GM12878 (cell line): ENCODE data around the gene MEF2D. TPM values are rescaled to one million over a fixed set of nuclear protein-coding genes. Genes with fewer than 3 reads are reported as not detected.

Experiments used
- ATAC-seq: fragments of 200-7000 bp; cut with Tn5 transposase; 3 replicates; pipeline ENCODE4 v1.9.1; 2020; ENCODE audit warnings: mild to moderate bottlenecking, moderate library complexity
- BruUV-seq: library from RNA; stranded (reverse); fragments of 400-500 nt; replicated peaks from 2 replicates; lab custom pipeline; 2021; lab: Mats Ljungman, UMichigan
- CTCF ChIA-PET: fragments of 300-600 bp; sonication (Branson Sonifier 250); formaldehyde crosslinking; extraction: SDS; loops from one replicate; lab custom pipeline; 2021; ENCODE audit warnings: inconsistent platforms; lab: Yijun Ruan, JAX
- POLR2A ChIA-PET: fragments of 350-600 bp; formaldehyde crosslinking; extraction: SDS; loops from one replicate; lab custom pipeline; 2021; ENCODE audit warnings: inconsistent platforms; lab: Charles Lee
- RAD21 ChIA-PET: fragments of 300-600 bp; sonication (Branson Sonifier 250); formaldehyde crosslinking; loops from one replicate; lab custom pipeline; 2023; ENCODE audit warnings: antibody characterized with exemption; ENCODE audit not compliant: unreplicated experiment; lab: Charles Lee
- SMC1A ChIA-PET: fragments of 300-600 bp; sonication (Branson Sonifier 250); formaldehyde crosslinking; loops from one replicate; lab custom pipeline; 2023; ENCODE audit not compliant: unreplicated experiment, uncharacterized antibody; lab: Charles Lee
- DNase-seq: peaks from one replicate; pipeline ENCODE4 v3.0.0-alpha.2; 2011; ENCODE audit warnings: low read depth, low spot score
- FAIRE-seq: peaks from 3 replicates; lab custom pipeline; 2011; peaks lifted over from hg19 to GRCh38; lab: Jason Lieb, UNC
- H2AFZ ChIP-seq: 2 replicates; pipeline ENCODE4 v1.6.0; 2011; ENCODE audit warnings: low read depth, low read length, control low read depth; ENCODE audit not compliant: control insufficient read depth
- H3K27ac ChIP-seq: 2 replicates; pipeline ENCODE4 v1.5.1; 2011; ENCODE audit warnings: control low read depth; ENCODE audit not compliant: control insufficient read depth, insufficient read depth
- H3K27me3 ChIP-seq, 2 experiments: replicated peaks in 1 of 2; 2 replicates each; pipeline versions ENCODE4 v1.6.0 to v1.6.1; 2011; ENCODE audit warnings: low read length in 1 of 2; ENCODE audit not compliant: control insufficient read depth in 2 of 2, insufficient read depth in 2 of 2
- H3K36me3 ChIP-seq, 2 experiments: 2 replicates each; pipeline ENCODE4 v1.5.1; 2011; ENCODE audit warnings: low read length in 1 of 2; ENCODE audit not compliant: control insufficient read depth in 2 of 2, insufficient read depth in 2 of 2
- H3K4me1 ChIP-seq: 2 replicates; pipeline ENCODE4 v1.6.1; 2011; ENCODE audit warnings: mild to moderate bottlenecking, low read length, moderate library complexity, mixed read lengths; ENCODE audit not compliant: control insufficient read depth, insufficient read depth
- H3K4me2 ChIP-seq: 2 replicates; pipeline ENCODE4 v1.6.0; 2011; ENCODE audit warnings: control low read depth; ENCODE audit not compliant: control insufficient read depth, insufficient read depth
- H3K4me3 ChIP-seq: fragments of 200-600 bp; sonication (generic); 2 replicates; pipeline ENCODE4 v1.5.1; 2016
- H3K79me2 ChIP-seq: 2 replicates; pipeline ENCODE4 v1.6.0; 2011; ENCODE audit warnings: low read length; ENCODE audit not compliant: control insufficient read depth, insufficient read depth
- H3K9ac ChIP-seq: 2 replicates; pipeline ENCODE4 v1.8.0; 2011; ENCODE audit warnings: low read length, control low read depth, mixed read lengths; ENCODE audit not compliant: control insufficient read depth, insufficient read depth
- H3K9me3 ChIP-seq: replicated peaks from 3 replicates; pipeline ENCODE4 v1.5.1; 2011; ENCODE audit warnings: mild to moderate bottlenecking, low read length; ENCODE audit not compliant: control insufficient read depth, insufficient read depth
- H4K20me1 ChIP-seq: 2 replicates; pipeline ENCODE4 v1.6.0; 2011; ENCODE audit not compliant: control insufficient read depth, insufficient read depth
- CBFB ChIP-seq: IDR thresholded peaks from 2 replicates; pipeline ENCODE4 v1.6.1; 2016; ENCODE audit warnings: antibody characterized with exemption, low read depth
- CHD2 ChIP-seq: IDR thresholded peaks from 2 replicates; pipeline ENCODE4 v1.6.1; 2011; ENCODE audit warnings: low read depth, low read length, improper control_type of control experiment, borderline replicate concordance
- FOXK2 ChIP-seq: fragments of 450-650 bp; IDR thresholded peaks from 2 replicates; pipeline ENCODE4 v1.6.1; 2017; ENCODE audit warnings: mild to moderate bottlenecking, moderate library complexity
- NFYB ChIP-seq: IDR thresholded peaks from 2 replicates; pipeline ENCODE4 v1.6.1; 2011; ENCODE audit warnings: low read depth, mild to moderate bottlenecking, low read length, improper control_type of control experiment, moderate library complexity; ENCODE audit not compliant: insufficient read depth
- NR2C1 ChIP-seq: fragments of 450-650 bp; IDR thresholded peaks from 2 replicates; pipeline ENCODE4 v1.6.1; 2017; ENCODE audit warnings: antibody characterized with exemption, mild to moderate bottlenecking, moderate library complexity
- PAX5 ChIP-seq: IDR thresholded peaks from 2 replicates; pipeline ENCODE4 v1.6.1; 2011; ENCODE audit warnings: low read depth, low read length, borderline replicate concordance
- POLR2AphosphoS5 ChIP-seq: IDR thresholded peaks from 2 replicates; pipeline ENCODE4 v1.6.1; 2011; ENCODE audit warnings: mild to moderate bottlenecking, low read length, inconsistent platforms
- RAD51 ChIP-seq: fragments of 450-650 bp; IDR thresholded peaks from 2 replicates; pipeline ENCODE4 v1.6.1; 2016; ENCODE audit warnings: moderate library complexity, mild to moderate bottlenecking, inconsistent platforms
- SMC3 ChIP-seq: IDR thresholded peaks from 2 replicates; pipeline ENCODE4 v1.6.1; 2011; ENCODE audit warnings: low read length, improper control_type of control experiment, borderline replicate concordance
- SUZ12 ChIP-seq: fragments of 200-600 bp; sonication (generic); IDR thresholded peaks from one replicate; pipeline ENCODE4 v1.6.1; 2018; ENCODE audit warnings: antibody characterized with exemption, mild to moderate bottlenecking; ENCODE audit not compliant: unreplicated experiment
- TCF7 ChIP-seq: IDR thresholded peaks from 2 replicates; pipeline ENCODE4 v1.6.1; 2014; ENCODE audit warnings: antibody characterized with exemption, borderline replicate concordance
- ZNF274 ChIP-seq: IDR thresholded peaks from one replicate; pipeline ENCODE4 v1.8.0; 2011; ENCODE audit not compliant: insufficient read length, insufficient read depth
- ZNF384 ChIP-seq: IDR thresholded peaks from 2 replicates; pipeline ENCODE4 v1.6.1; 2012; ENCODE audit warnings: low read depth, mild to moderate bottlenecking, low read length, improper control_type of control experiment, borderline replicate concordance
- WGBS: methylation state at CpG from one replicate; pipeline ENCODE4 v1.1.6; 2016; ENCODE audit warnings: low lambda C conversion rate; ENCODE audit not compliant: insufficient replicate concordance, insufficient coverage; ENCODE audit errors: missing lambda C conversion rate; 5-methylcytosine and 5-hydroxymethylcytosine counted together
- in situ Hi-C: fragments of 300-500 bp; cut with MboI; formaldehyde crosslinking; loops from 9 replicates; pipeline ENCODE4 v1.14.3; 2018; ENCODE audit warnings: mixed read lengths
- intact Hi-C: fragments of 100-400 bp; cut with micrococcal nuclease; formaldehyde crosslinking; loops from one replicate; pipeline ENCODE4 v1.14.2; 2022; ENCODE audit not compliant: unreplicated experiment
- polyA plus RNA-seq, 11 experiments: library from polyadenylated mRNA; depleted of rRNA in 4 of 11; unstranded in 6 of 11; stranded (reverse) in 5 of 11; fragments of >200 nt; fragmentation: Nextera tagmentation in 4 of 11; fragmentation: Illumina TruSeq in 1 of 11; extraction: Ambion mirVana in 4 of 11; extraction: Trizol in 1 of 11; gene quantifications; 1 replicate in 1 of 11; 2 replicates in 10 of 11; pipeline versions ENCODE4 v1.2.1 to v1.2.3, GENCODE V29; 2011 to 2016; ENCODE audit warnings: inconsistent platforms in 2 of 11, missing spikeins in 2 of 11, low read depth in 1 of 11
- total RNA-seq, 4 experiments: library from RNA; depleted of rRNA in 3 of 4; stranded (reverse); fragments of >200 nt in 3 of 4; fragmentation: Illumina TruSeq in 1 of 4; extraction: Trizol in 1 of 4; gene quantifications; 2 replicates each; pipeline versions ENCODE4 v1.2.1 to v1.2.3, GENCODE V29; 2013 to 2021
- TF ChIP-seq, protein P1 (sequence below): fragments of 450-650 bp; formaldehyde crosslinking; IDR thresholded peaks from 2 replicates; pipeline ENCODE4 v1.5.0; 2022; ENCODE audit warnings: mild to moderate bottlenecking, missing genetic modification characterization
- TF ChIP-seq, protein P2 (sequence below): fragments of 450-650 bp; IDR thresholded peaks from 2 replicates; pipeline ENCODE4 v1.6.1; 2016; ENCODE audit warnings: mild to moderate bottlenecking
- TF ChIP-seq, protein P3 (sequence below): fragments of 450-650 bp; IDR thresholded peaks from 2 replicates; pipeline ENCODE4 v1.6.1; 2017; ENCODE audit warnings: mild to moderate bottlenecking
- TF ChIP-seq, protein P4 (sequence below): fragments of 450-650 bp; IDR thresholded peaks from 2 replicates; pipeline ENCODE4 v1.6.1; 2016; ENCODE audit warnings: mild to moderate bottlenecking

The MEF2D gene
- total and polyA plus RNA-seq, 10 of the 15 experiments (the other 5 are each of a cell fraction or from before 2014, with no cell fraction given) = 0.61 to 53.0 (median 15.2) TPM

DNA sequence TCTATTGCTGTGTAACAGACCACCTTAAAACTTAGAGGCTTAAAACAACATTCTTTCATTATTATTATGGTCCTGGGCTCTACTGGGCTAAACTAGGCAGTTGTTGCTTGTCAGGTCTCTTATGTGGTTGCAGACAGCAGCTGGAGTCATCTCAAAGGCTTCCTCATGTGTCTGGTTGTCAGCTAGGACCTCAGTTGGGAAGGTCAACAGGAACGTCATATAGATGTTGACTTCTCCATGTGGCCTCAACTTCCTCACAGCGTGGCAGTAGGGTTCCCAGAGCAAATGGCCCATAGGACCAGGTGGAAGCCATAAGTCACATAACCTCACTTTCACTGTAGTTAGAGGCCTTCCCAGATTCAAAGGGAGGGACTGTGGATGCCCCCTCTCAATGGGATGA lies 15.4 kb upstream of the MEF2D start:
- FAIRE-seq (no peak), ATAC-seq (no peak), DNase-seq (no peak)
- Histone ChIP-seq H3K27me3 (no peaks in the 10 kb centered on the region), H3K36me3 (no peaks in the 10 kb centered on the region), H3K9me3 (no peaks in the 10 kb centered on the region), H2AFZ (no peak overlapping the region), H3K79me2 (no peaks in the 10 kb centered on the region), H4K20me1 (no peaks in the 10 kb centered on the region), H3K4me3 (no peak overlapping the region), H3K4me1 (no peaks in the 10 kb centered on the region), H3K27ac (no peak overlapping the region), H3K4me2 (no peak overlapping the region), H3K9ac (no peak overlapping the region)
- in situ Hi-C loops = no loop called here
- BruUV-seq = no TSS peak
- intact Hi-C loops = no loop called here
- POLR2A ChIA-PET = interaction anchor here (1.2 kb wide), 1 partner anchor 15 kb away, joined by 3 read pairs; no protein-coding TSS in a partner anchor
- TF ChIP-seq ZNF274 = no peak
- TF ChIP-seq POLR2AphosphoS5 = no peak
- no peak for TF ChIP-seq RAD51
- TF ChIP-seq SMC3 = no peak
- TF ChIP-seq, protein P1, sequence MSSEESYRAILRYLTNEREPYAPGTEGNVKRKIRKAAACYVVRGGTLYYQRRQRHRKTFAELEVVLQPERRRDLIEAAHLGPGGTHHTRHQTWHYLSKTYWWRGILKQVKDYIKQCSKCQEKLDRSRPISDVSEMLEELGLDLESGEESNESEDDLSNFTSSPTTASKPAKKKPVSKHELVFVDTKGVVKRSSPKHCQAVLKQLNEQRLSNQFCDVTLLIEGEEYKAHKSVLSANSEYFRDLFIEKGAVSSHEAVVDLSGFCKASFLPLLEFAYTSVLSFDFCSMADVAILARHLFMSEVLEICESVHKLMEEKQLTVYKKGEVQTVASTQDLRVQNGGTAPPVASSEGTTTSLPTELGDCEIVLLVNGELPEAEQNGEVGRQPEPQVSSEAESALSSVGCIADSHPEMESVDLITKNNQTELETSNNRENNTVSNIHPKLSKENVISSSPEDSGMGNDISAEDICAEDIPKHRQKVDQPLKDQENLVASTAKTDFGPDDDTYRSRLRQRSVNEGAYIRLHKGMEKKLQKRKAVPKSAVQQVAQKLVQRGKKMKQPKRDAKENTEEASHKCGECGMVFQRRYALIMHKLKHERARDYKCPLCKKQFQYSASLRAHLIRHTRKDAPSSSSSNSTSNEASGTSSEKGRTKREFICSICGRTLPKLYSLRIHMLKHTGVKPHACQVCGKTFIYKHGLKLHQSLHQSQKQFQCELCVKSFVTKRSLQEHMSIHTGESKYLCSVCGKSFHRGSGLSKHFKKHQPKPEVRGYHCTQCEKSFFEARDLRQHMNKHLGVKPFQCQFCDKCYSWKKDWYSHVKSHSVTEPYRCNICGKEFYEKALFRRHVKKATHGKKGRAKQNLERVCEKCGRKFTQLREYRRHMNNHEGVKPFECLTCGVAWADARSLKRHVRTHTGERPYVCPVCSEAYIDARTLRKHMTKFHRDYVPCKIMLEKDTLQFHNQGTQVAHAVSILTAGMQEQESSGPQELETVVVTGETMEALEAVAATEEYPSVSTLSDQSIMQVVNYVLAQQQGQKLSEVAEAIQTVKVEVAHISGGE (CRISPR knock-in tag) = no peak
- TF ChIP-seq CBFB = no peak
- TF ChIP-seq ZNF384 = no peak
- TF ChIP-seq, protein P2, sequence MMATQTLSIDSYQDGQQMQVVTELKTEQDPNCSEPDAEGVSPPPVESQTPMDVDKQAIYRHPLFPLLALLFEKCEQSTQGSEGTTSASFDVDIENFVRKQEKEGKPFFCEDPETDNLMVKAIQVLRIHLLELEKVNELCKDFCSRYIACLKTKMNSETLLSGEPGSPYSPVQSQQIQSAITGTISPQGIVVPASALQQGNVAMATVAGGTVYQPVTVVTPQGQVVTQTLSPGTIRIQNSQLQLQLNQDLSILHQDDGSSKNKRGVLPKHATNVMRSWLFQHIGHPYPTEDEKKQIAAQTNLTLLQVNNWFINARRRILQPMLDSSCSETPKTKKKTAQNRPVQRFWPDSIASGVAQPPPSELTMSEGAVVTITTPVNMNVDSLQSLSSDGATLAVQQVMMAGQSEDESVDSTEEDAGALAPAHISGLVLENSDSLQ = no peak
- TF ChIP-seq FOXK2 = no peak
- TF ChIP-seq CHD2 = no peak
- TF ChIP-seq, protein P3, sequence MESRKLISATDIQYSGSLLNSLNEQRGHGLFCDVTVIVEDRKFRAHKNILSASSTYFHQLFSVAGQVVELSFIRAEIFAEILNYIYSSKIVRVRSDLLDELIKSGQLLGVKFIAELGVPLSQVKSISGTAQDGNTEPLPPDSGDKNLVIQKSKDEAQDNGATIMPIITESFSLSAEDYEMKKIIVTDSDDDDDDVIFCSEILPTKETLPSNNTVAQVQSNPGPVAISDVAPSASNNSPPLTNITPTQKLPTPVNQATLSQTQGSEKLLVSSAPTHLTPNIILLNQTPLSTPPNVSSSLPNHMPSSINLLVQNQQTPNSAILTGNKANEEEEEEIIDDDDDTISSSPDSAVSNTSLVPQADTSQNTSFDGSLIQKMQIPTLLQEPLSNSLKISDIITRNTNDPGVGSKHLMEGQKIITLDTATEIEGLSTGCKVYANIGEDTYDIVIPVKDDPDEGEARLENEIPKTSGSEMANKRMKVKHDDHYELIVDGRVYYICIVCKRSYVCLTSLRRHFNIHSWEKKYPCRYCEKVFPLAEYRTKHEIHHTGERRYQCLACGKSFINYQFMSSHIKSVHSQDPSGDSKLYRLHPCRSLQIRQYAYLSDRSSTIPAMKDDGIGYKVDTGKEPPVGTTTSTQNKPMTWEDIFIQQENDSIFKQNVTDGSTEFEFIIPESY = no peak
- TF ChIP-seq NFYB = no peak
- TF ChIP-seq PAX5 = no peak
- TF ChIP-seq SUZ12 = no peak
- TF ChIP-seq, protein P4, sequence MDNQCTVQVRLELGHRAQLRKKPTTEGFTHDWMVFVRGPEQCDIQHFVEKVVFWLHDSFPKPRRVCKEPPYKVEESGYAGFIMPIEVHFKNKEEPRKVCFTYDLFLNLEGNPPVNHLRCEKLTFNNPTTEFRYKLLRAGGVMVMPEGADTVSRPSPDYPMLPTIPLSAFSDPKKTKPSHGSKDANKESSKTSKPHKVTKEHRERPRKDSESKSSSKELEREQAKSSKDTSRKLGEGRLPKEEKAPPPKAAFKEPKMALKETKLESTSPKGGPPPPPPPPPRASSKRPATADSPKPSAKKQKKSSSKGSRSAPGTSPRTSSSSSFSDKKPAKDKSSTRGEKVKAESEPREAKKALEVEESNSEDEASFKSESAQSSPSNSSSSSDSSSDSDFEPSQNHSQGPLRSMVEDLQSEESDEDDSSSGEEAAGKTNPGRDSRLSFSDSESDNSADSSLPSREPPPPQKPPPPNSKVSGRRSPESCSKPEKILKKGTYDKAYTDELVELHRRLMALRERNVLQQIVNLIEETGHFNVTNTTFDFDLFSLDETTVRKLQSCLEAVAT = no peak
- no peak for TF ChIP-seq NR2C1
- TF ChIP-seq TCF7 = no peak
- RAD21 ChIA-PET = interaction anchor here (0.7 to 1.9 kb wide), 3 partner anchors 7 to 35 kb away, joined by 3 to 4 read pairs (median 4); no protein-coding TSS in a partner anchor
- SMC1A ChIA-PET = interaction anchor here (0.7 to 1.4 kb wide), 3 partner anchors 9 to 18 kb away, joined by 3 to 4 read pairs (median 4); no protein-coding TSS in a partner anchor
- WGBS = 17% methylated on average over 2 of the region's 2 CpGs
- CTCF ChIA-PET = interaction anchor here (0.9 to 1.4 kb wide), 3 partner anchors 10 to 210 kb away, joined by 3 to 4 read pairs (median 3); no protein-coding TSS in a partner anchor
